HG03558 (cell line): ENCODE data around the gene PHKG2.

Source experiments
- ATAC-seq: cut with Tn5 transposase; IDR thresholded peaks from one replicate; pipeline ENCODE4 v1.9.1; 2021; ENCODE audit warnings: moderate number of reproducible peaks; ENCODE audit not compliant: unreplicated experiment; ENCODE audit errors: extremely low read depth

PHKG2 gene

DNA sequence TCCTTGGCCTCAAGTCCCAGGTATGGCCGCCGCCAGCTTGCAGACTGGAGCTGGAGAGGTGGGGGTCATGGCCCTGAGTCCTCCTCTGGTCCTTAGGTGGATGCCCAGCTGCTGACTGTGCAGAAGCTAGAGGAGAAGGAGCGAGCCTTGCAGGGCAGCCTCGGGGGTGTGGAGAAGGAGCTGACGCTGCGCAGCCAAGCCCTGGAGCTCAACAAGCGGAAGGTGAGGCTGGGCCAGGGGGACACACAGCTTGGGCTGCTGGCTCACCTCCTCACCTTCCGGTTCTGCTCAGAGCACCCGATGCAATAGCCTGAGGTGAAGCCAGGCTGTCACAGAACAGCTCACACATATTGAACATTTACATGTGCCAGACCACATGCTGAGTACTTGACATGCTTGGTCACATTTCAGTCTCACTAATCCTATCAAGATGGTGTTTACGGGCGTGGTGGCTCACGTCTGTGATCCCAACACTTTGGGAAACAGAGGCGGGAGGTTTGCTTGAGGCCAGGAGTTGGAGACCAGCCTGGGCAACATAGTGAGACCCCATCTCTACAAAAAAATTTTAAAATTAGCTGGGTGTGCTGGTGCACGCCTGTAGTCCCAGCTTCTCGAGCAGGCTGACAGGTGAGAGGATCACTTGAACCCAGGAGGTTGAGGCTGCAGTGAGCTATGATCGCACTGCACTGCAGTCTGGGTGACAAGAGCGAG lies 21.3 kb downstream of the PHKG2 start:
- no peak for ATAC-seq

- no peak for ATAC-seq
Measured at GRCh38 chr16:30771726-30772125, 23.5 kb downstream of the PHKG2 start.

- no peak for ATAC-seq
Measured at GRCh38 chr16:30773826-30774225, 25.6 kb downstream of the PHKG2 start.

GRCh38 chr16:30774367-30775130 lies 26.3 kb downstream of the PHKG2 start:
- no peak for ATAC-seq

GRCh38 chr16:30775131-30775391 lies 26.8 kb downstream of the PHKG2 start:
- ATAC-seq, result no peak

- ATAC-seq, result no peak
Measured at GRCh38 chr16:30775392-30776188, 27.4 kb downstream of the PHKG2 start.

DNA sequence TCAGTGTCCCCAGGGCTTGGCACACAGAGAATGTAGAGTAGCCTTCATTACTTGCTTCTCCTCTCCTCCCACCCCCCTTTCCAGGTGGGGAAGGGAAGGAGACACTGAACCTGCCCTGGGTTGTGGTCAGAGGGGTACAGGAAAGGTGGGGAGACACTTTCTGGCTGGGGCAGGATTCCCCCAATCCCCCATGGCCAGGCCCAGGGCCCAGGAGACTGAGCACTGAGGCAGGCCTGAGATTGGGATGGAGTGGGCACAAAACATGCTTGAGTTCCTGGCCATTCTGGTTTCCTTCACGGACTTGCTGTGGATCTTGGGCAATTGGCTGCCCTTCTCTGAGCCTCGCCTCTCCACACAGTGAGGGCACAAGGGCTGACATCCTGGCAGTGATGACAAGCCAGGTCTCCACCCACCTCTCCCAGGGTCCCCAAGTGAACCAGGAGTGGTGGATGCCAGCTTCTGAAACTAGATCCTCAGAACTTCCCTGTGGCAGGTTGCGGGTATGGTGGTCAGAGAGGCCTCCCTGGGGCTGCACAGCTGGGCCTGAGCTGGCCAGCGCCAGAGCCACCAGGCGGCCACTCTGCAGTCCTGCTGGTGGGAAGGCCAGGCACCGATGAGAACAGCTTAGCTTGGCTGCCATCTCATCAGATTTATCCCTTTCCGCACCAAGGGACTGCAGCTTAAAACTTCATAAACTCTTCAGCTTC lies 29.5 kb downstream of the PHKG2 start:
- no peak for ATAC-seq

DNA sequence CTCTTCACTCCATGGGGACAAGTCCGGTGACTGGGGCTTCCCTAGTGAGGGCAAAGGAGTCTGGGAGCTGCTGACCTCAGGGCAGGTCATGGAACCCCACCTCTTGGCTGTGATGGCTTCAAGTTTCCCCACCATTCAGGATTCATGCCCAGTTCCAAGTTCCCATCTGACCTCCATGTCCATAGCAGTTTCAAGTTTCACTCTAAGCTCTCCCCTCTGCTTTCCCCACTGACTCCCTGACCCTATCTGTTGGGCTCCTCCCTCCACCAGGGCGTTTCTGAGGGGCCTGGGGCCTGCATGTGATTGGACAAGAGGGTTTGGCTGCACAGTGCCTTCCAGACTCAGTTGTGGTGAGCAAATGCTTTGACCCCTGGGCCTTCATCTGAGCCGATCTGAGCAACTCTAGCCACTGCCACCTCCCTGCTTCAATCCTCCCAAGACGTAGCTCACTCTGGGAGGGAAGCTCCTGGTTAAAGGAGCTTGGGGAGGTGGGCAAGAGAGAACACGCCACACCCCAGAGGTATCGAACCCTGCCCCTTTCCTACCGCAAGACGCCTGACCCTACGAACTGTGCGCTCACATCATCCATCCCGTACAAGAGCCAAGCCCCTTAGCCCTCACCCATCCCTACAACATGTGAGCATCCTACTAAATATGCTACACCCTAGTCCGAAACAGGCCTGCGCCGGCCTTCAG lies 30.5 kb downstream of the PHKG2 start:
- no peak for ATAC-seq

DNA sequence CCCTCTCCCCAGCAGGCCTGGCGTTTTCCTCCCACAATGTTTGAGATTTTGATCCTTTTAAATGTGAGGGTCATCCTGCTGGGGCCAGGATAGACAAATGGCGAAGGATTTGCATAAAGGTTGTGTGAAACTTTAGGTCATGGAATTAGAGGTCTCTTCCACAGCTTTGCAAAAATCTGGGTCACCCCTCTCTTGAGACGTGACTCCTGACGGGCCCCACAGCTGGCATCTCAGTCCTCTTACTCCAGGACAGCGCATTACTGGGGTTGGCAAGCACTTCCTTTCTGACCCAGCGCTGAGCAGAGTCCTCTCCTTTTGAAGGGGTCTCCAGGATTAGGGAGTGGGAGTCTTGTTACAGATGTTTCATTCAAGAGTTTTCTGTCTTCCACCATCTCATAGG lies 31.4 kb downstream of the PHKG2 start:
- no peak for ATAC-seq

DNA sequence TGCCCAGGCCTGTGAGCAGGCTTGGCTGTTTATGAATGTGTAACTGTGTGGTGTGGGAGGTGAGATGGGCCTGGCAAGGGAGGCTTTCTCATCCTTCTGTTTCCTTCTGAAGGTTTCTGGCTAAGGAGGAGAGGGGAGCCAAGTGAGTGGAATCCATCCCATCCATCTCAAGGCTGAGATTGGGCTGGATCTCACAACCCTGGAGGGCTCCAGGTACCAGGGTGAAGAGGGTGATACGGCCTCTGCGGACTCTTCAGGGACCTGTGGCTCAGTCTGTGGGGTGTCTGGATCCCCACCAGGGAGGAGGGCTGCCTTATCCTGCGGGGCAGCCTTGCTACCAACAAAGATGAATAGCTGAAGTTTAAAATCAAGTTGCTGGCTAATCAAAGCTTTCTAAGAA lies 31.8 kb downstream of the PHKG2 start:
- no peak for ATAC-seq

DNA sequence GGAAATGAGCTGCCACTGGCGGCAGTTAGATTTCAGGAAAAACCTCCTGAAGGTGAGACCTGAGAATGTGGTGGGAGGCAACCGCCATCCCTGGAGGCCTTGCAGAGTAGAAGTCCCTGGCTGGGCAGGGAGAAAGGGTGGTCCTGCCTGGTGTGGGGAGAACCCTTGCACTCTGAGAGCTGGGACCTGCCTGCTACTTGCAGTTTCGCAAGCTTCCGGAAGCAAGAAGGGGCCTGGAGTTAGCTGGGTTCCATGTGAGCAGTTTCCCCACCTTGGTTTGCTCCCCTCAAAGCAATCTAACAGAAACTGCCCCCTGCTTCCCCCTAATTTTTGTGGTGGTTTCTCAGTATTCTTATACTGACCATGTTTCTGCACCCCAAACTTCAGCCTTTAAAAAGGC lies 32.3 kb downstream of the PHKG2 start:
- ATAC-seq, result no peak

GRCh38 chr16:30782486-30783279 lies 34.5 kb downstream of the PHKG2 start:
- ATAC-seq, result no peak

- no peak for ATAC-seq
Measured at GRCh38 chr16:30783280-30784109, 35.3 kb downstream of the PHKG2 start.

DNA sequence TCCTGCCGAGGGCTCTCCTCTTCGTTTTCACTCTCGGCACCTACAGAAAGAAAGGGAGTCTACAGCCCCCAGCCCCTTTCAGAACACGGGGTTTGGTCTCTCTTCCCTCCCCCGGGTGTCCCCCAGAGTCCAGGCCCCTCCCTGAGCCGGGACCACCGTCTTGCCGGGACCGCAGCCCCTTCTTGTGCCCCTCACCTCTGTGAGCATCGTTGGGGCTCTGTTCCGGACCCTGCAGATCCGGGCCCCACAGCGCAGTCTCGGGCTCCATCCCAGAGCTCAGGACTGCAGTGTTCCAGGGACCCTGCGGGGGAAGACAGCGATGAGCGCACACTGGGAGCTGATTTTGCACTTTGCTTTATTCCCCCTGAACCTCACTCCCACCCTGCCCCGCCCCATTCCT lies 36.0 kb downstream of the PHKG2 start:
- ATAC-seq, result no peak

GRCh38 chr16:30785126-30786106 lies 37.2 kb downstream of the PHKG2 start:
- no peak for ATAC-seq

DNA sequence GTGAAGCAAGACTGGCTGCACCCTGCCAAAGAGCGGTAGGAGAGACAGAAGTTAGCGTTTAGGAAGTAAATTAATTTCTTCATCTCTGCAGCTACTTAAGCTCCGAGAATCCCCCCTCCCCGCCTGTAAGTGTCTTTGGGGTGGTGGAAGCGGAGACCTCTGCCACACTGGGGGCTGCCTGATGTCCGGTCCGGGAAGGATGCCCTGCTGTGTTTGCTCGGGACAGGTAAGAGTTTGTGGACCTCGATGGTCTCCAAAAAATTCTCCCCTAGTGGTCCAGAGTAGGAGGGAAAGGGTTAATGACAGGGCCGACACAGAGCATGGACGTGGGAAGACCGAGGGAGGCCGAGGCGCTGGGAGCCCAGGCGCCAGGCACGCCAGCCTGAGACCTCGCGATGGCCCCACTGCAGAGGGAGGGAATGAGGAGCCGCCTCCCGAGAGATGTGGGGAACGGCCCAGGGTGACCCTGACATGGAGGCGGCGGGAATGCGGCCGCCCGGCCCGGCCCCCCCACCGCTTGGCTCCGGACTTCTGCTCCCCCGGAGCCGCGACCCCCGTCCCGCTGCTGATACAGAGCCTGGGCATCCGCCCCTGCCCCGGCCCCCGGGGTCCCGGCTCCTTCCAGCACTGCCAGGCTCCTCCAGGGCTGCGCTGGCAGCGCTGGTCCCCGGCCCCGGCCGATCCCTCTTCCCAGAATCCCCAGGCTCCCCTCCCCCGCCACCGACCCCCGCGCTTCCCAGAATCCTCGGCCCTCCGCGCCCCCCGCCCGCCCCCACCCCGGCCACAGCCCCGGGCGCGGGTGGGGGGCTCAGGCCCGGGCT lies 38.1 kb downstream of the PHKG2 start:
- ATAC-seq, result no peak
